GM18508 (cell line): ENCODE measurements around the gene TET1.
"Not testable (repeated sequence)": the region's sequence is repeated elsewhere in the genome, so short reads cannot be mapped to it uniquely, and the experiment has no call there.

Source experiments
- ATAC-seq: cut with Tn5 transposase; IDR thresholded peaks from one replicate; pipeline ENCODE4 v1.9.1; 2021; ENCODE audit warnings: moderate number of reproducible peaks; ENCODE audit not compliant: insufficient read depth, unreplicated experiment

Gene TET1

DNA sequence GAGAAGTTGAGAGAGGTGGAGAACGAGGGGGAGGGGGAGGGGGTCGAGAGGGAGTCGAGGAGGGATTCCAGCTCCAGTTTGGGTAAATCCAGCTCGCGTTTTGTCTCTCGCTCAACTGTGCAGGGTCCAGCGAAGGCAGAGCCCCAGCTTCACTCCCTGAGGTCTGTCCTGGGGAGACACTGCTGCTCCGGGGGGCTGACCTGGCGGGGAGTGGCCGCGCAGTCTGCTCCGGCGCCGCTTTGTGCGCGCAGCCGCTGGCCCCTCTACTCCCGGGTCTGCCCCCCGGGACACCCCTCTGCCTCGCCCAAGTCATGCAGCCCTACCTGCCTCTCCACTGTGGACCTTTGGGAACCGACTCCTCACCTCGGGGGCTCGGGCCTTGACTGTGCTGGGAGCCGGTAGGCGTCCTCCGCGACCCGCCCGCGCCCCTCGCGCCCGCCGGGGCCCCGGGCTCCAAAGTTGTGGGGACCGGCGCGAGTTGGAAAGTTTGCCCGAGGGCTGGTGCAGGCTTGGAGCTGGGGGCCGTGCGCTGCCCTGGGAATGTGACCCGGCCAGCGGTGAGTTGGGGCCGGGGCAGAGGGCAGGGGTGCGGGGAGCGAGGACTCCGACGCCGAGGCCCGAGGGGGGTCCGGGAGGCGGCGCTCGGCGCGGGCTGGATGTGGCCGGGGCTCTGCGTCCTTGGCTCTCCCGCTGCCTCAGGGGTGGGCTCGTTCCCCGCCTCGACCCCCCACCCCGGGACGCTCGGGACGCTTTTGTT is at the start of gene TET1:
Gene TET1 (plus strand): TSS at position 152 of the 757 bp plus-strand sequence. CDS start 12,002 bp downstream, outside the sequence.
- ATAC-seq, result no peak

DNA sequence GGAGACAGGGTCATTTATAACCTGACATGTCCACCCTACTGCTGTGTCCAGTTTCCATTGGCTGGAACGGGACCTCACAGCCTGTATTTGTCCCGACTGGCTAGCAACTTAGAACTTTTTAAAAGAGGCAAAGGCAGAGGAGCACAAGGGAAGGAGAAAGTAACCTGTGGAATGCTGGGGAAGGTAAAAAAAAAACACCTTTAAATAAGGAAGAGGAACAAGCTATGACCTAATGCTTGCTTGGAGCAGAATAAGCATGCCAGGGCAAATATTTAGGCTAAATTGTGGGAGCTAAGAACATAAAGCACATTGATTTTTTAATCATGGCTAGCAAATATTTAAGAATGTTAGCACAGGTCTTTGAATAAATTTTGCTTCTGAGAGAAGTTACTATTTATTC is 43.9 kb upstream of the TET1 start:
- not testable (repeated sequence) for ATAC-seq

DNA sequence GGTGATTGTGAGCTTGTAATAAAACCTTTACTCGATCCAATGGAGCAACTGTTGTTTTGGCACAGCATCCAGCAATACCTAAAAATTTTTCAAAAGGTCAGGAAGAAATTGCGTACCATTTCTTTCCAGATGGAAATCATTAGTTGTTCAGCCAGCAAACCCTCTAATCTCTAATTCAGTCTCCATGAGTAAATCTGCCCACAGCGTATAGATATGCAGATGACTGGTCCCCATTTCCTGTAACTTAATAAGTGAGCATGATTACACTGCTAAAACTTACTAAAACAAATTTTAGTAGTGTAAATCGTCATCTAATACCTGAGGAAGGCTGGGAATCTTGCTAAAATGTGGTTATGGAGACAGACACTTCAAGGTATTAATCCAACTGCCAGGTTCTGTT is 43.4 kb upstream of the TET1 start:
- ATAC-seq, result no peak

DNA sequence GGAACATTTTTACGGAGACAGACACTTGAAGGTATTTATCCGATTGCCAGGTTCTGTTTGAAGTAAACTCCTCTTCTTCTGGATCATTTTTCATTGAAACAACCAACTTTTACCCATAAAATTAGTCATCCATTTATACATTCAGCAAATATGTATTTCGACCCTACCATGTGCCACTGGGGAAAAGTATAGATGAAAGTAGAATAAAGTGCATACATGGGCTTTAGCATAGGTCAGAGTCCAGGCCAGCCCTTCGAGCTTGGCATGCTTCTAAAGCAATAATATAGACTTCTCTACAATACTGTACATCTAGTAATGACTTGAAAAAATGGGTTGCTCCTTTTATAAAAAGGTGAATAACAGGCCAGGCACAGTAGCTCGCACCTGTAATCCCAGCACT is 42.9 kb upstream of the TET1 start:
- ATAC-seq, result no peak

DNA sequence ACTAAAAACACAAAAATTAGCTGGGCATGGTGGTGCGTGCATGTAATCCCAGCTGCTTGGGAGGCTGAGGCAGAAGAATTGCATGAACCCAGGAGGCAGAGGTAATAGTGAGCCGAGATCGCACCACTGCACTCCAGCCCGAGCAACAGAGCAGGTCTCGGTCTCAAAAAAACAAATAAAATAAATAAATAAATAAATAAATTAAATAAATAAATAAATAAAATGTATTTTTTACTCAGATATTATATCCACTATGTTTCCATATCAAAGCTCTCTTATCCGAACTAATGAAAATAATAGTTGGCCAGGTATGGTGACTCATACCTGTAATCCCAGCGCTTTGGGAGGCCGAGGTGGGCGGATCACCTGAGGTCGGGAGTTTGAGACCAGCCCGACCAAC is 41.5 kb upstream of the TET1 start:
- ATAC-seq, result not testable (repeated sequence)

DNA sequence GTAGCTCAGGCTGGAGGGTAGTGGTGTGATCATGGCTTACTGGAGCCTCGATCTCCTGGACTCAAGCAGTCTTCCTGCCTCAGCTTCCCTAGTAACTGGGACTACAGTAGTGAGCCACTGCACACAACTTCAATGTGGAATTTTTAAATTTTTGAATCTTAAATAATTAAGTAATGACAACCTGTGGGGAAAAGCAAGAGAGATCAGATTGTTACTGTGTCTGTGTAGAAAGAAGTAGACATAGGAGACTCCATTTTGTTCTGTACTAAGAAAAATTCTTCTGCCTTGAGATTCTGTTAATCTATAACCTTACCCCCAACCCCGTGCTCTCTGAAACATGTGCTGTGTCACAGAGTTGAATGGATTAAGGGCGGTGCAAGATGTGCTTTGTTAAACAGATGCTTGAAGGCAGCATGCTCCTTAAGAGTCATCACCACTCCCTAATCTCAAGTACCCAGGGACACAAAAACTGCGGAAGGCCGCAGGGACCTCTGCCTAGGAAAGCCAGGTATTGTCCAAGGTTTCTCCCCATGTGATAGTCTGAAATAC is 34.6 kb upstream of the TET1 start:
- not testable (repeated sequence) for ATAC-seq

DNA sequence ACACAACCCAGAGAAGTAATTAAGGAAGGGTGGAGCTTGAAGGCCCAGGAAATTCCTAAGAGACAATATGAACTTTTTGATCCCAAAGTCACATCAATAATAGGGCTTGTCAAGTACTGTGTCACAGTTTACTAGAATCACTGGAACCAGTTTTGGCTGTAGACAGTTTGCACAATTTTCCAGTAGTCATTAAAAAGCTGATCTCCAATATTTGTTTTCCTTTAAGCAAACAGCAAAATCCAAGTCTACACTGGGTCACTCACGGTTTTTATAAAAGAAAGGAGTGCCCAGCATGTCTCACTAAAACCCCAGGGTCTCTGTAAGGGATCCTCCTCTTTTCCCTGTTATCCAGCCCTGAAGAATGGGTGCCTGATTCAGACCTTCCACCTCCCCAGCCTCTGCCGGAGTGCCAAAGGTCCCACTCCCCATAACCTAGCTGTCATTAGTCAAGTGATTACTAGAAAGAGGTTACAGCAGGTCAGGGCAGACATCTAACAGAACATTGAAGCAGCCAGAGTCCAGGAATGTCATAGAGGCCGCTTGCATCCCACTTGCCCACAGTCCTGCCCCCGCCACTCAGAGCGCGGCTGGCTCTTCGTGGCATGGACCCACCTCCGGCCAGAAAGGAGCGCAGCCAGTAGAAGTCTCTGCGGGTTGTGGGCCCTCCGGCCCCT is 33.4 kb upstream of the TET1 start:
- peak; percentile 36 for ATAC-seq

DNA sequence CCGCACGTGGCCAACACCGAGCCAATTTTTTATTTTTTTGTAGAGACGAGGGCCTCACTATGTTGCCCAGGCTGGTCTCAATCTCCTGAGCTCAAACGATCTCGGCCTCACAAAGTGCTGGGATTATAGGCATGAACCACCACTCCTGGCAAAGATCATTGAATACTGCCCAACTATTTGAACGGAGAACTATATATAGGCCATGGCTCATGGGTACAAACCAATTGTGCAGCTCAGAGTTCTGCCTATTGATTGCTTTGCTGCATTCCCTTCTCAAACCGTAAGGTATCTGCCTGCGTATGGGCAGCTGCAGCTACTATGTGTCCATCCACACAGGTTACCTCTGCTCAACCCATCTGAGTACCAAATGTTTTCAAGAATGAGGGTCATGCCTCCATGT is 23.2 kb upstream of the TET1 start:
- no peak for ATAC-seq

DNA sequence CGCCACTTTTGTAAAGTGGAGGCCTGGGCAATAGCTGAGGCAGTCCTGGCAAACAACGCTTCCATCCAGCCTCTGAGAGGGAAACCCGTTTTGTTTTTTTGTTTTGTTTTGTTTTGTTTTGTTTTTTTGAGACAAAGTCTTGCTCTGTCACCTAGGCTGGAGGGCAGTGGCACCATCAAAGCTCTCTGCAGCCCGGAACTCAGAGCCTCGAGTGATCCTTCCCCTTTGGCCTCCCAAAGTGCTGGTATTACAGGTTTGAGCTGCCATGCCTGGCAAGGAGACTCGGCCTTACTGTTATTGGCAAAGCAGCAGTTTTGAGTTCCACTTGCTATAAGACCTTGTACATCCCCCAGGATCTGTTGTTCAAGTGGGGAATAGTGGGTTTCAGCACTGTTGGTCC is 22.3 kb upstream of the TET1 start:
- ATAC-seq, result no peak

DNA sequence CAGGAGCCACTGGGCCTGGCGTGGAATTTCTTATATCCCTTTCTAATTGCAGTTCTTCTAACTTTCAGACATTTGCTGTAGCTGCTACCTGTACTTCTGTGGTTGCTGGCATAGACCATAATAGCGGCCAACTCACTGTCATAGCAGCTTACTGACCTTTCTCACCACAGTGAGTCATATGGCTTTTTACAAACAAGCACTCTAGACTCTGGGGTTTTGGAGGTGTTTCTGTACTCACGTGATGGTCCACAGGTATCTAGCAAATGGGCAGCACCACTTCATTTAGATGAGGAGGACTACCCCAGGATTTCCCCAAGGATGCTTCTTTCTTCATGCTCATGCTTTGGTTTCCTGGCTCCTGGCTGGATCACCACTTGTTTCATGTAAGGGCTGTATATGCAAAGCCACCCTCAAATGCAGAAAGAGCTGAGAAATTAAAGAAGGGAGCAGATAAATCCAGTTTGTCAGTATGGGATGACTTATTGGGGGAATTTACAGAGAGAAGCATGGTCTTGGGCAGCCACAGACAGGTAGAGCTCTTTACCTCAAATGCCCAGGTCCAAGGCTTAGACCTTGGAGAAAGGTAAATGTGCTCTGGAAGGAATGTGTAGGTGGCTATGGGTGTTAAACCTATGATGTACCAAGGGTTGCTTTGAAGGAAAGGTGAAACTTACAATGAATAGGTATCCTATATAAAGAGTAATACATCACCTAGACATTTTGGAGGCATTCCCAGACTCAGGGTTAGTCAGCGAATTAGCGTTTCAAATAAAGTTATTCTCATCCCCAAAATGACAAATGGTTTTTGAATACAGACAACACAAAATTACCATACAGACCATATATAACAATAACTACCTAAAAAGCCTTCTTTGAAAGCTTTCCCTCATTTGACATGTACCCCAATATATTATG is 16.9 kb upstream of the TET1 start:
- no peak for ATAC-seq

DNA sequence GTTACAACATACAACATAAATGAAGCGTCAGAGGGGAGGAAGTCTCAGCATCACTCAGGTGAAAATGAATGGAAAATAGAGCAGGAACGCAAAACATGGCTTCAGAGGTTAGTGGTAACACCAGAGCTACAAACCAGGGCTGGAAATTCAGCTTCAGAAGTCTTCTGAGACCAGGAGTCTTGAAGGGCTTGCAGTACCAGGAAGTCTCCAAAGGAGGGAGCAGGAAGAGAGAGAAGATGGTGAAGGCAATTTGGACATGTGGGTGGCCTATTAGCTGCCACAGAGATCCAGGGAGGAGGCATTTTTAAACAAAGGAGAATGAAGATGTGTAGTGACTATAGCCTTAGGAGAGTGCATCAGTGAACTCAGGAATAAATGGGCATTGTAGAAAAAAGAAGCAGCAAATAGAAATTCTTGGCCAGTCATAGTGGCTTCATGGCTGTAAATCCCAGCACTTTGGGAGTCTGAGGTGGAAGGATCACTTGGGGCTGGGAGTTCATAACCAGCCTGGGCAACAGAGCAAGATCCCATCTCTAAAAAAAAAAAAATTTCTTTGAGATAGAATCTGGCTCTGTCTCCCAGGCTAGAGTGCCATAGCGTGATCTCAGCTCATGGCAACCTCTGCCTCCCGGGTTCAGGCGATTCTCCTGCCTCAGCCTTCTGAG is 9.3 kb upstream of the TET1 start:
- no peak for ATAC-seq

DNA sequence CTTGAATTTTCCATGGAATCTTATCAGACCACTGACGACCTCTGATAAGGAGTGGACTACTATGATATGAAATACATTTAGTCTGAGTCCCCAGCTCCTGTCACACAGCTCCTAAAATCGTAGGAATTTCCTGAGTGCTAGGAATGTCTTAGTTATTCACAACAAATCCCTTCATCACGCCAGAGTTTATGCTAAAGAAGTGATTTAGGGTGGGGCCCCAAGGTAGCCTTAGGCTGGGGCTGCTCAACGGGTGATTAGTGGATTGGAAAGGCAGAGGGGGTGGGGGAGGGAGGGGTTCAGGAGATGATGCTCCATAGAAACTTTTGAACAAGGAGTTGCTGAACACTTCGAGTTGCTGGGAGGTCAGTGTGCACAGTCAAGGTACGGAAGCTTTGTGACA is 7.0 kb upstream of the TET1 start:
- ATAC-seq, result no peak

DNA sequence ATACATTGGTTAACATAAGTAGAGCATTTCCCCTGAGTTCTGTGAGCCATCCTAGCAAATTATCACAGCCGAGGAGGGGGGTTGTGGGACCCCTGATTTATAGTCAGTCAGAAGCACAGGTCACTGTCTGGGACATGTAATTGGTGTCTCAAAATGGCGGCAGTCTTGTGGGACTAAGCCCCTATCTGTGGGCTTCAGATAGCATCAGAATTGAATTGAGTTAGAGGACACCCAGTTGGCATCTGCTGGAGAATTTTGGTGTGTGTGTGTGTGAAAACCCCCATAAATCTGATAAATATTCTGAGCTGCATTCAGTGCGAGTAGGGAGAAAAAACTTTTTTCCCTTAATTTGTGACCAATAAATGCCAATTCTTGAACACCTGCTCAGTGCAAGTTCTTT is 6.5 kb upstream of the TET1 start:
- no peak for ATAC-seq

DNA sequence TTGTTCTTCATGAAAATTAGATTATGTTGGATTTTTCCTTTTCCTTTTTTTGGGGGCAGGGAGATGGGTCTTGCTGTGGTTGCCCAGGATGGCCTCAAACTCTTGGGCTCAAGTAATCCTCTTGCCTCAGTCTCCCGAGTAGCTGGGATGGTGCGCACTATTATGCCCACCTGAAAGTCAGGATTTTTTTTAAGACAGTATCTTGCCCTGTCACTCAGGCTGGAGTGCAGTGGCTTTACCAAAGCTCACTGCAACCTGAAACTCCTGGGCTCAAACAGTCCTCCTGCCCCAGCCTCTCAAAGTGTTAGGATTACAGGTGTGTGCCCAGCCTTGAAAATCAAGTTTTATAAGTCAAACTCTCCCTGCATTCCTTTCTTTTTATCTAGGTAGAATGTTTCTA is 1.7 kb upstream of the TET1 start:
- no peak for ATAC-seq

DNA sequence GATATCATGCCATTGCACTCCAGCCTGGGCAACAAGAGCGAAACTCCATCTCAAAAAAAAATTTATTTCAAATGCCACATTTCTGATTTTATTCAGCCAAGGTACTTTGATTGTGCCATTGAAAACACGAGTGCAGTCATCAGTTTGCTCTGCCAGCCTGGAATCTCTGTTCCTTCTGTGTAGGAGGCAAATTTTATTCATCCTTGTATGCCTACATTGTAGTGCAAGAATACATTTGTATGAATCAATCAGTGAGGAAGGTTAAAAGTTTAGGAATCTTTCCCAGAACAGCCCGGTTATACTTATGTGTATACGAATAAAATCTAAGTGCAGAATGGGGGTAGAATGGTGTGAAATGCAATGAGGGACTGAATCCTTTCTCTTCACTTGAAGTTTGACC is 886 bp upstream of the TET1 start:
- ATAC-seq, result no peak

DNA sequence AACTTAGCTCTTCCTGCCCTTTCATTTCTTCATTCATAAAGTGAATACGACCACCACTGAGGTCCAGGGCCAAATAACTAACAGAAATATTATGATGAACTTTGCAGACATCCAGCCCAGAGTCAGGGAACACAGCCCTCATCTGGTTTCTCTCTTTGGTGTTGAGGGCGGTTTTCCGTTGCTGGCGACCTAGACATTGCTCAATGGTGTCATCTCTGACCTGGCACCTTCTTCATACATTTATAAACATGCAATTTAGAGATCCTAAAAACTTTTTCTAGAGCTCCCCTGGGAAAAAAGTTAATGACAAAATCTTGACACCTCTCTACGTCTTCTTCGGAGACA is 324 bp upstream of the TET1 start:
- no peak for ATAC-seq

DNA sequence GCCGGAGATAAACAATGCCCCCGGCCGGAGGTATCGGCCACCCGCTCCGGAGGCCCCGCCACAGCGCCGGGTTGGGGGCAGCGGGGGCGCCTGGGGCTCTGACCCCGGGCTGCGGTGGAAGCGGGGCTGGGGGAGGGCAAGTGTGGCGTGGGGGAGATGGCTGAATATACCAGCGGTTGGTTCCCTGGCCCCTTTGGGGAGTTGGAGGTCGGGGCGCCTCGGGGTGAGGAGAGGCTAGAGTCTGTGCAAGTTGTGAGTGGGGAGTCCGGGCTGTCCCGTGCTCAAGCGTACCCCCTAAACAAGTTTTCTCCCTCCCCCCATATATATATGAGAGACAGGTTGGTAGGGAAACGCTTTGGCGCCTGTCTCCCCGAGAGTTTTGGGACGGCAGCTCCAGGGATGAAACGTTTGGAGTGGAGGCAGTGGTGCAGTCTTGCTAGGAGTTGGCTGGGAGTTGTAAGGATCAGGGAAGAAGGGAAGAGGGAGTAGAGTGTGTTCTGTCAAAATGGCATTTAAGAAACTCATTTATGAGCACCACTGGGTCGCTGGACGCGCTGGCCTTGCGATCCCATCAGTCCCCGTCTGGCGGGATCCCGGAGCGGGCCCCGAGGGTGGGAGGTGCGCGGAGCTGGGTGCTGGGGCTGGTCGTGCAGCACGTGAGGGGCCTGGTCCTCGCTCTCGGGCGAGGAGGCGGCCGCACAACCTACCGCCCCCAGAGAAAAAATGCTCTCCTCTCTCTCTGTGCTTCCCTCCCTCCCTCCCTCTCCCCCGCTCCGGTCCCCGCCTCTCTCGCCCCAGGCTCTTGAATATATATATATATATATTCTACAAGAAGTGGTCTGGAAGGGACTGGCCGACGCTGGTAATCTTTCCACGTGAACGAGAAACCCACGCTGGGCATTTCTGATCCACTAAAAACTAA is 1.1 kb downstream of the TET1 start:
- ATAC-seq, result no peak

DNA sequence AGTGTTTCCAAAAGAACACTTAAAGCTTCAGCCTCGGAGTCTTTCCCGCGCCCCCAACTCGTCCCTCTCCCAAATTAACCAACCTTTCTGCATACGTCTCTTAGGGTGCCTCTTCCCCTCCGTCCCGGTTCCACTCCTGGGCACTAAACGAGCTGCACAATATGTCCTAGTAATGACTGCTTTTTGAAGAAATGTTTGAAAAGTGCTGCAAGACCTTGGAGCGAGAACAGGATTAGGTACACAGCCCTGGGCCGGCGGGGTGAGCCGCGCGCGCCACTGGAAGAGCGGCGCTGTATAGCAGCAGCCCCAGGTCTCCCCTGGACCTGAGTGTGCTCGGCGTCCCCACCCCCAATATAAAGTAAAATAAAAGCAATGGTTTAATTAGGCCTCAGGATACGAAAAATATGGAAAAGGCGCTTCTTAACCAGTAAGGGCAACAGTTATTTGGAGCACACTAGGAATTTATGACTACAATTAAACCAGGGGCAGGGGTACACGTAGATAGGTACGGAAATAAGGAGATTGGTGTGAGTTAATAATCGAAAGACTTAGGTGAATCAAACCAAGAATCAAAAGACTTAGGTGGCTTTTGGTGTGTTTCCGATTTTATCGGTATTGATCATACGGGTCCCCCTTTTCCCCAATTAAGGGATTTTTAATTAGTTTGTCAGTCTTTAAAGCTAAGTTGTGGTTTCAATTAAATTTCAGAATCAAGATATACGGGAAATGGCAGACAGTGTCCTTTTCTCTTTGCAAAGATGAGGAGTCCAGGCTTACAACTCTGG is 1.9 kb downstream of the TET1 start:
- ATAC-seq, result no peak
